Activated CD4-positive, alpha-beta T cell treated with anti-CD3 and anti-CD28 coated beads, Interleukin-2, amount 50 U/mL, for 4 hours (primary cell): ENCODE data around the gene PSTPIP1.
A peak's percentile ranks its signal among the peaks of the same experiment; 100 is the strongest.

Experiments used
- DNase-seq, 2 experiments: peaks; one replicate each; pipeline ENCODE4 v3.0.0-alpha.2; 2020

The PSTPIP1 gene

GRCh38 chr15:76979331-76979925 lies 15.5 kb upstream of the PSTPIP1 start:
- no peak for DNase-seq

GRCh38 chr15:76979996-76980520 lies 14.9 kb upstream of the PSTPIP1 start:
- no peak for DNase-seq

GRCh38 chr15:76982356-76982755 lies 12.6 kb upstream of the PSTPIP1 start:
- DNase-seq: no peak

GRCh38 chr15:76982756-76983155 lies 12.2 kb upstream of the PSTPIP1 start:
- DNase-seq: no peak

GRCh38 chr15:76983590-76984375 lies 11.1 kb upstream of the PSTPIP1 start:
- no peak for DNase-seq

- no peak for DNase-seq
Observed at GRCh38 chr15:76986743-76987142, 8.2 kb upstream of the PSTPIP1 start.

GRCh38 chr15:76987276-76987675 lies 7.7 kb upstream of the PSTPIP1 start:
- no peak for DNase-seq

- peak in 1 of 2 experiments; percentile 33 for DNase-seq
Observed at GRCh38 chr15:76987896-76988860, 6.7 kb upstream of the PSTPIP1 start.

GRCh38 chr15:76988867-76989780 lies 5.8 kb upstream of the PSTPIP1 start:
- no peak for DNase-seq

GRCh38 chr15:76991048-76991447 lies 3.9 kb upstream of the PSTPIP1 start:
- DNase-seq: no peak

GRCh38 chr15:76991741-76992645 lies 2.9 kb upstream of the PSTPIP1 start:
- DNase-seq: no peak

- DNase-seq: no peak
Observed at GRCh38 chr15:76993114-76993725, 1.7 kb upstream of the PSTPIP1 start.

GRCh38 chr15:76994001-76994400 lies 925 bp upstream of the PSTPIP1 start:
- DNase-seq: peak; percentile 53 to 54

GRCh38 chr15:76994496-76994895 lies 430 bp upstream of the PSTPIP1 start:
- DNase-seq: no peak

- DNase-seq: no peak
Observed at GRCh38 chr15:76996076-76996525, 1.2 kb downstream of the PSTPIP1 start.

GRCh38 chr15:76996526-76997401 lies 1.8 kb downstream of the PSTPIP1 start:
- peak; percentile 51 to 53 for DNase-seq

- DNase-seq: no peak
Observed at GRCh38 chr15:76998663-76999285, 3.8 kb downstream of the PSTPIP1 start.

GRCh38 chr15:76999996-77000395 lies 5.1 kb downstream of the PSTPIP1 start:
- no peak for DNase-seq

- DNase-seq: no peak
Observed at GRCh38 chr15:77001351-77001750, 6.4 kb downstream of the PSTPIP1 start.
